DLD1 (cell line): ENCODE measurements around the gene OXER1.
"Not testable (repeated sequence)": the region's sequence is repeated elsewhere in the genome, so short reads cannot be mapped to it uniquely, and the experiment has no call there.

Experiments used
- in situ Hi-C: cut with HindIII; loops from 2 replicates; pipeline ENCODE4 v1.10.0; 2017; ENCODE audit warnings: low sequenced_read_pairs

Gene OXER1

DNA sequence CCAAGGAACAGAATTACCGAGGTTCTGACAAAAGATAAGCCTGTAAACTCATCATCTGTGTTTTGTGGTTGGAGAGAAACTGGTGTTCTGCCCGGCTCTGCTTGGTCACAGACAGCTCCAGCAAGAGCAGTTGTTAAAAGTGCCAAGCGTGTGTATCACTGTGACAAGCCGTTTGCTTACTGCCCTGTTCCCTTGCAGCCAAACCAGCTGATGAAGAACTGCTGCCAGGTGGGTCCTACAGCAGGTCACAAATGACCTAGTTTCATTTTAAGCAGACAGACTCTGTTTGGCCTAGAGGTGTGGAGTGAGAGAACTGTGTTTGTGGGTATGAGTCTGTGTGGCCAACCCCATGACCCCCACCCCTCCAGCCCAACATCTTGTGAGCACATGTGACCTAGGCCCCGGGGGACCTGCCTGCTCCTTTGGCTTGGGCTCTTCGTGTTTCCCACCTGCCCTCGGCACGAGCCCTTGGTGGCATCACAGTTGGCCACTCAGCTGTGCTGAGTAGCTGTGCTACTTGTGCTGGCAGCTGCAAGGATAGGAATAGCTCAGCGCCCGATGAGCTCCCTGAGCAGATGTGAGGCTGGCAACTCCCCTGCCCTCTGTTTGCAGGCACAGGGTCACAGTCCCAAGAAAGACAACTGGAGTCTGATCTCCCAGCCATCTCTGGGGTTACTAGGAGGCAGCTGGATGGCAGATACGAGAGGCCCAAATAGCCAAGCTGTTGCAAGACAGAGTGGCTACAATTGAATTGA, 9.7 kb downstream of the OXER1 start:
- in situ Hi-C loops = no loop called here

DNA sequence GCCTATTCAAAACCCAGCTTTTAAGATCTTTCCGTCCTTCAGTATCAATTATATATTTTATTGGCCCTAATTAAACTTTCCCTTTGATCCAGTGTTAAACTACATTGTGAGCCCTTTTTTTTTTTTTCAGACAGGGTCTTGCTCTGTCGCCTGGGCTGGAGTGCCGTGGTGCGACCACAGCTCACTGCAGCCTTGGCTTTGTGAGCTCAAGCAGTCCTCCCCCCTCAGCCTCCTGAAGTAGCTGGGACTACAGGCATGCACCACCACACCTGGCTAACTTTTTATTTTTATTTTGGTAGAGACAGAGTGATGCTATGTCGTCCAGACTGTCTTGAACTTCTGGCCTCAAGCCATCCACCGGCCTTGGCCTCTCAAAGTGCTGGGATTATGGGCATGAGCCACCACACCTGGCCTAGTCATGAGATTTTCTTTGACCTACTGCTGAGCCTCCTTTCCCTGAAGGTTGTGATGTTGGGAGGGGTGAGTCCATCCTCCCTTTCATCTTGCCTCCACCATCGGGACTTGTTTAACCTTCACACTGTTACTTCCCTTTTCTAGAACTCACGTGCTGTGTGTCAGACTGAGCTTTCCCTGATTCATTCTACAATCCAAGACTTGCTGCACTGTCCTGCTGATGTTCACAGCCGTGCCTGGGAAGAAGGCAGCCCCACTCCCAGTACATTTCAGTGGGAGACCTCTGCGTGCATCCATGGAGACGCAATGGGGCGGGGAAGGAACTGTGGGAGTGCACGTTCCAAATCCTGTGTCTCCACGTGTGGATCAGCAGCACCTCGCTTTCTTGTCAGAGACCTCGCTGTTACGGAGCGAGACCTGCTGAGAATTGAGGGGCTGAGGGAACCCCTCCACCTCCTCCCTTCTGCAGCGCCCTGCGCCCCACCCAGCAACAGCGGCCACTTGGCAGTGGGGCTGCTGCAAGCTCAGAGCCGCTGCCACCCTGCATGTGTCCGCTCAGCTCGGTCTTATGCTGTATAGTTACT, 10.8 kb downstream of the OXER1 start:
- in situ Hi-C loops = no loop called here

DNA sequence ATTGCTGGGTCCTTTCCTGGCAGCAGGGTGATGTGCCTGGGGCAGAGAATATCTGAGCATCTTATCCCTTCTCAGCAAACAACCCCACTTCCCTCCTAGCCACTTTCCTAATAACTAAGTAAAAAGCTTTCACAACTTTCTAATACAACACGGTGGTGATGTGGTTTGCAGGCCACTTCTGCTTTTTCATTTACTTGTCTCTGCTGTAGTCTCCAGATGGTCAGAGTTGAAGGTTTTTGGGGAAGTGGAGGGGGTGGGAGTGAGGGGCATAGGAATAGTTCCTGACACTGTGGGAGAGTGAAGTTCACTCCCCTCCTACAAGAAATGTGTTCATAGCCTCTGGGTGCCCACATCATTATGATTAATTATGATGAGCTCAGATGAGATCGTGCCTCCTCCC, 11.6 kb downstream of the OXER1 start:
- in situ Hi-C loops = no loop called here

DNA sequence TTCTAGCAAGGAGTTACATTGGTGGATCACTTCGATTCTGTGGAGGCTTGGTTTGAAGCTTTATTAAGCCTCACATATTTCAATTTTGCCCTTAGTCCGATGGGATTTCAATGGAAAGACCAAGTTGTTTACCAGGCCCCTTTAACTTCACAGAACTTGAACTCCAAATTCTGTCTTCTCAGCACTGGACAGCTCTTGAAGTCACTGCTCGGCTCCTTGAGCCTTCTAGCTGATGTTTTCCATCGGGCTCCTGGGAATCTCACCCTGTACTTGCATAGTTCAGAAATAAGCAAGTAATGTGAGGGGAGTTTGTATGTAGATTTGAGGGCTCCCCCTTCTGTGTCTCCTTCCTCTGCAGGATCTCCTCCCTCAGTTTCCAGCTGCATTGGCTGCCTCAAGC, 15.1 kb downstream of the OXER1 start:
- in situ Hi-C loops = no loop called here

DNA sequence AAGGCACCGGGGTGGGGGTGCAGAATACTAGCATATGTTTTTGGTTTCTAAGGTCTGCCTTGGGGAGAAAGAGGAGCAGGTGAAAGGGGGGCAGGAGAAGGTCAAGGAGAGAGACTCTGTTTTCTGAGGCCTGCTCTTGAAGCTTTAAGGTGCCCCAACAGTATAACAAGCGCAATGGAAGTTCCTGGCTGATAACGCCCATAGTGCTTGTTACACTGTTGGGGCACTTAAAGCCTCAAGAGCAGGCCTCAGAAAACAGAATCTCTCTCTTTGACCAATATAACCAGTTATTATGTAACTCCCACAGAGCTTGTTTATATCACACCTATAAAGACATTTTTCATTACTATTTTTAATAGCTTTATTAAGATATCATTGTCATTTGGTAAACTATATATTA, 16.5 kb downstream of the OXER1 start:
- in situ Hi-C loops = no loop called here

DNA sequence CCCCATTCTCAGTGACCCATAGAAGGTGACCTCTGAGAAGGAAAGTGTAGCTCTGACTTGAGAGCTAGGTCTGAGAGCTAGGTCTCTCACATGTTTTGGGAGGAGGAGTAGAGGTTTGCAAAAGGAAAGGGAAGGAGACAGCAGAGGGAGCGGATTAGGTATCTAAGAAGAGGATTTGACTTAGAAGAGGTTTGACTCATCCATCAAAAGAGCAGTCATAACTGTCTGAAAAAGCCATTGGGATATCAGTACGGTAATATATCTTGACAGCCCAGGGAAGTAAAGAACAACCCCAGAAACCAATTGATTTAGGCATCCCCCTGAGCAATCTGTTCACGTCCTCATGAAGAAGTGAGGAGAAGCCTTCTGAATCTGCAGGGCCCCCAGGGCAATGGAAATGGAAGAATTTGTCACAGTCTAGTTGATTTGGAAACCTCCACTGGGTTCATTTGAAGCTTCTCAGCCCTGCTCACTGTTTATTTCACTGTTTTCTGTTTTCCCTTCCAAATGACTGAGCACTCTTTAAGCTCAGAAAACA, 19.3 kb downstream of the OXER1 start:
- in situ Hi-C loops = no loop called here

DNA sequence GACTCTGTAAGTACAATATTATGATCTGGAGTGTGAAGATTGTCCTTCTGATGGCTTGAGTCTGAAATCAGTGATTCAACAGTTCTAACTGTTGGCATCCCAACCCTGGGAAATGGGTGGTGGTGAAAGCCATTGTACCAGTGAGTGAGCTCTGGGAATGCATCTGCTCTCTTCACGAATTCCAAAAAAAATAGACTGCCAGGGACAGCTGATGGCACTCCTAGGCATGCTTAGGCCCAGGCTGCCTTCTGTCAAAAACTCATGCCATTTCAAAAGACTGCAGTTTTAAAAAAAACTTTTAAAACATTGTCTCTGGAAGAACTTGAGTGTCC, 20.3 kb downstream of the OXER1 start:
- in situ Hi-C loops = no loop called here

DNA sequence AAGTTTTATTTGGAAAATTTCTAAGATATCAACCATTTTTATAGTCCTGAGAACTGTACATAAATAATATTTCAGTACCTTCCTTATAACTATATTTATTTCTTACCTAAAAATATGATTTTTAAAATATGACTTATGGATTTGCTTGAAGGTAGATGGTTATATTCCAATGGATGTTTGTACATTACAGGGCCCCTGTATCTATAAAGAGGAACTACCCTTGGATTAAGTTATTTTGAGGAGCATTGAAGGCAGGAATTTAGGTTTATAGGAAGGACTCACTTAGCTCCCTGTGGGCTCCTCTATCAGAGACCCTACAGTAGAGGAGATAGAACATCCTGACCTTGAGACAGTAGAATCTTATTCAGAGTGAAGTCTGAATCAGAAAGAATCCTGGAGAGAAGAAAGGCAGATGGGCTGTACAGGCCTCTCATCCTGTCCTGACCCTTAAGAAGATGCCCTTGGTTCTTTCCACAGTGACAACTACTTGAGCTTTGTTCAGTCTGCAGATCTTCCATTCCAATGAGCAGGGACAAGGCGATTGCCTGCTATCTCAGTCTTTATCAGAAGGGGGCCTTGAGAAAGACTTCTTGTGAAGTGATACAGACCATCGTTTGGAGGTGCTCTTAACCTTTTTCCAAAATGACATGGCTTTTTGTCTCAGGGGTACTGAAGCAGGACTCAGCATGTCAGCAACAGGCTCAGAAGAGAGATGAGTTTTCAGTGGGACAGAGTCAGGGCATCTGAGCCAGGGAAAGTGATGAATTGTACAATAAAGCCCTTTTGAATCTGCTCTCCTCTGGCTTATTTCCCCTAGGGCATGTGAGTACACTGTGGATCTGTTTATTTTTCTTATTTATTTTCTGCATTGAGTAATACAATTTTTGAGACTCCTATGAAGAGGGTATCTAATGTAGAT, 20.9 kb downstream of the OXER1 start:
- in situ Hi-C loops = no loop called here

DNA sequence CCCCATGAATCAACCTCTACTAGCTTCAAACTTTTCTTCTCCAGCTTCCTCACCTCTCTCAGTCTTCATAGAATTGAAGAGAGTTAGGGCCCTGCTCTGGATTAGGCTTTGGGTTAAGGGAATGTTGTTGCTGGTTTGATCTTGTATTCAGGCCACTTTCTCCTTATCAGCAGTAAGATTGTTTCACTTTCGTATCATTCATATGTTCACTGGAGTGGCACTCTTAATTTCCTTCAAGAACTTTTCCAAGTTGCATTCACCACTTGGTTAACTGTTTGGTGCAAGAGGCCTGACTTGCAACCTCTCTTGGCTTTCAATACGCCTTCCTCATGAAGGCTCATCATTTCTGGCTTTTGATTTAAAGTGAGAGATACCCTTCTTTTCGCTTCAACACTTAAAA, 22.8 kb downstream of the OXER1 start:
- in situ Hi-C loops = no loop called here

DNA sequence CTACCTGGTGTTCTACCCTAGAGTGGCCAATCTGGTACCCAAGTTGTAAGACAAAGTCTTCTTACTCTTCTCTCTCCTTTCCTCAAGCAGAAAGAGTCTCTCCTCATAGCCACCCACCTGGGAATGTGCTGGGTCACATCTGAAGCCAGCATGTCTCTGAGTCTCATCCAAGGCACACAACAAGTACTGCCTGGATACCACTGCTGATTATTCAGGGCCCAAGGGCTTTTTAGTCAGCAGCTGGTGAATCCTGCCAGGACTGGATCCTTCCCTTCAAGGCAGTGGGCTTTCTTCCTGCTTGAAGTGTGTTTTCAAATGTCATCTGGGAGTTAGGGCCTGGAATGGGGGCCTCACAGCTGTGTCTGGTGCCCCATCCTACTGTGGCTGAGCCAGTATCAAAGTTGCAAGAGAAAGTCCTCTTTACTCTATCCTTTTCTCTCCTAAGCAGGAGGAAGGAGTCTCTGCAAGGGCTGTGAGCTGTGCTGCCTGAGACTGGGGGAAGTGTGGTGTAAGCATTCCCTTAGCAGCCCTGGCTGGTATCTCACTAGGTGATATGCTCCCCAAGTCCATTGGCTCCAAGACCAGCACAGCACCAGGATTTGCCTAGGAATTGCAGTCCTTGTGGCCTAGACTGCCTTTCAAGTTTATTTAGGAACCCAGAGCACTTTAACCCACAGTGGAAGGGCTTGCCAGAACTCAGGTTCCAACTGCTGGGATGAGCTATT, 27.2 kb downstream of the OXER1 start:
- in situ Hi-C loops = no loop called here

DNA sequence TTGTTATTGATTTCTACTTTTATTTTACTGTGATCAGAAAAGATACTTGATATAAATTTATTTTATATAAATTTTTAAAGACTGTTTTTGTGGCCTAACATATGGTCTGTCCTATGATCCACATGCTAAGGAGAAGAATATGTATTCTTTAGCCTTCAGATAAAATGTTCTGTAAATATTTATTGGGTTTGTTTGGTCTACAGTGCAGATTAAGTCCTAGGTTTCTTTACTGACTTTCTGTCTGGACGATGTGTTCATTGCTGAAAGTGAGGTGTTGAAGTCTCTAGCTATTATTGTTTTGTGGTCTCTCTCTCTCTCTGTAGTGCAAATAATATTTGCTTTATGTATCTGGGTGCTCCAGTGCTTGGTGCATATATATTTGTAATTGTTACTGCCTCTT, 30.1 kb downstream of the OXER1 start:
- in situ Hi-C loops = no loop called here

DNA sequence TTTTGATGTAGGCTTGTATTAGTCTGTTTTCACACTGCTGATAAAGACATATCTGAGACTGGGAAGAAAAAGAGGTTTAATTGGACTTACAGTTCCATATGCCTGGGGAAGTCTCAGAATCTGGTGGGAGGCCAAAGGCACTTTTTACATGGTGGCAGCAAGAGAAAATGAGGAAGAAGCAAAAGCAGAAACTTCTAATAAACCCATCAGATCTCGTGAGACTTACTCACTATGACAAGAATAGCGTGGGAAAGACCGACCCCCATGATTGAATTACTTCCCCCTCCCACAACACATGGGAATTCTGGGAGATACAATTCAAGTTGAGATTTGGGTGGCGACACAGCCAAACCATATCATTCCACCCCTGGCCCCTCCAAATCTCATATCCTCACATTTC, 32.6 kb downstream of the OXER1 start:
- in situ Hi-C loops = not testable (repeated sequence)

DNA sequence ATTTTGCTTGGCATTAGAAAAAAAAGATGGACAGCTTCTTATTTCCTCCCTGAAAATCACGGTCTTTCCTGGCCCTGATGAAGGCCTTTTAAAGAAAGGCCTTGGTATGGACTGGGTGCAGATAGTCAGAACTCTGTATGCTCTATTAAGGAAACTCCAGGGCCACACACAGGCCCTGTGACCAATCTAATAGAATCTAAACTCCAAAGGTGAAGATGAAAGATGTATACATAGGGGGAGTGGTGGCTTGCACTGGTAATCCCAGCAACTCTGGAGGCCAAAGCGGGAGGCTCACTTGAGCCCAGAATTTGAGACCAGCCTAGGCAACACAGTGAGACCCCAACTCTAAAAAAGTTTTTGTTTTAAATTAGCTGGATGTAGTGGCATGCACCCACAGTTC, 37.3 kb downstream of the OXER1 start:
- in situ Hi-C loops = no loop called here

DNA sequence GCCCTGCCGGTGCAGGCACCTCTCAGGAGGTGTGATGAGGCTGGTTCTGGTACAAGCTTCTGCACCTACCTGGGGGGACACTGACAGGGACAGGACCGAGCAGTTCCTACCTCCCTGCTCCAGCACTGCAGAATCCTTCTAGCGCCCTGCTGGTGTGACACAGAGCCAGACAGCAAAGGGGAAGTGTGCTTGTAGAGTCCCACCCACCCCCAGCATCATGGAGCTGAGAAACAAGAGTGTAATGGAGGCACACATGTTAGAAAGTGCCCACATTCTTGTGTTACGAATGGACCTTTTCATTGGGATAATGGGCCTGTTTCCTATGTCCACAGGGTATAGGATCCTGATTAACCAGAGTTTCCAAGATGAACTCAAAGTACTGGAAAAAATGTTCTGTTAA, 38.3 kb downstream of the OXER1 start:
- in situ Hi-C loops = no loop called here

DNA sequence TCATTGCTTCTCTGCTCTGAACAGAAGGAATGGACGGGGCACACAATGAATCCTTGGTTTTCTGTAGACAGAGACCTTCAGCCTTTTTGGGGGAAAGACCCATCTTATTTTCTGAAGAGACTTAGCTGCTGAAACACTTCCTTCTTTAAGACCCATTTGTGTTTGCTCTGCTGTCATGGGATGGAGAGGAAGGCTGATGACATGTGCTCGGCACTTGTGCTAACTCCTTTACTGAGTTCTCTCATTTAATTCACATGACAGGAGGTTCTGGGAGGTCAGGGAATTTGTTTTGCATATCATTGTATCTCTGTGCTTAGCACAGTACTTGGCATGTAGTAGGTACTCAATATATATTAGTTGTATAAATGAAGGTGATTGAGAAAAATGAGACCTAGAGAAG, 39.0 kb downstream of the OXER1 start:
- in situ Hi-C loops = no loop called here

DNA sequence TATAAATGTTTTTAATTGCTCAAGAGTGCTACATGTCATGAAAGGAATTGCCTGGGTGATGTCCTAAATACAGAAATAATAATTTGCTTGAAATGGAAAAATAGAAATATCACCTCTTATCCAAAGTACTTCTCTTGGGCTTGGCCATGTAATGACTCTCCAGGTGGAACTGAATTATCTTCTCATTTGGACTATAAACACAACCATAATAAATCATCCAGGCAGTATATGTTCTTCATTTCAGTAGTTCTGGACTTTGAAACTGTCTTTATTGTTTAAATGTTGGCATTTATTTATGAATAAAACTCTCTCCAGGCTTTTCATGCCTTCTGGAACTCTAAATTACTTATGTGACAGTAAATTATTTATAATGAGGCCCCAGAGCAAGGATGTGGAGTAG, 40.5 kb downstream of the OXER1 start:
- in situ Hi-C loops = no loop called here

DNA sequence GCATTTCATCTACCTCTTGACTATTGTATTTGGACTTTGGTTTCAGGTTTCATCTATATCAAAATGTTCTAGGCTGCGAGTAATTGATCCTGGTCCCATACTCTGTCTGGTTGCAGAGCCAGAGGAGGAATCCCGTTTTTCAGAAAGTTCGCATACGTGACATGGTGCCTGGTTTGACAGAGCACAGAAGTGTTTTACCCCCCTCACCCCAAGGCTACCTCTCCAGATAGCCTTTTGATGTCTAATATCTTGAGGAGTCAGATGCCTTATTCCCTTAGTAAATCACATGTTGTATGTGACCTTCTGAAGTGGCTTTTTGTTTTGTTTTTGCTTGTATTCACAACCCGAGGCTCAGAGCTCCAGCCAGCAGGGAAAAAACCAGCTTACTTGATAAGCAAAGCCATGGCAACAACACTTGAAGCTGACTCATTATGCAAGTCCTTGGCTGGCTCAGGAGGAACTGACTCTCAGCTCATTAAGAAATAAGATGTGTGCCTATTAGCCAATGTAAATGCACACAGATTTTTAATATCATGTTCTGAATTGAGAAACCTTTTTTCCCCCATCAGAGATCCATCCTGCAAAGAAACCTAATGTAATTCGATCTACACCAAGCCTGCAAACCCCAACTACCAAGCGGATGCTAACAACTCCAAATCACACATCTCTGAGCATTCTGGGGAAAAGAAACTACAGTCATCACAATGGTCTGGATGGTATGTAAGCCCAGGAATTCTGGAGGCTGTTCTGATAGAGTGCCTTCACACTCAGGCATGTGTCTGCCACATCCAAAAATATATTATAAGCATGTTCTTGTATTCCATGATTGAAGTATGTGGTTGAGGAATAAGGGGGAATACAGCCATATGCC, 41.4 kb downstream of the OXER1 start:
- in situ Hi-C loops = no loop called here

DNA sequence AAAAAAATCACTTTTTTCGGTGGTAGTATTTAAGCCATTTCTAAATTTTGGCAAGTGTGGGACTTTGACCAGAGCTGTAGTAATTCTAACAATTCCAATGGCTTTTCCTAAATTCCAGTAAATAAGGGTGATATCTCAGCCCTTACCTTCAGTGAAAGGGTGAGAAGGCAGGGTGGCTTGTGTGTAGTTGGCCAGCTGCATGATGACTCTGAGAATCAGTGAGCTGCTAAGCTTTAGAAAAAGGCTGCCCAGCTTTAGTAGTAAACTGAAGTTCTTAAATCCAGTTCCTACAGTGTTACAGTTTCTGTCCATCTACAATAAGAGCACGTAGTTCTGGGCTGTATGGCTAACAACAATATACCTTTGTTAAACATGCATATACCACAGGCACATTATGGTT, 42.0 kb downstream of the OXER1 start:
- in situ Hi-C loops = no loop called here

DNA sequence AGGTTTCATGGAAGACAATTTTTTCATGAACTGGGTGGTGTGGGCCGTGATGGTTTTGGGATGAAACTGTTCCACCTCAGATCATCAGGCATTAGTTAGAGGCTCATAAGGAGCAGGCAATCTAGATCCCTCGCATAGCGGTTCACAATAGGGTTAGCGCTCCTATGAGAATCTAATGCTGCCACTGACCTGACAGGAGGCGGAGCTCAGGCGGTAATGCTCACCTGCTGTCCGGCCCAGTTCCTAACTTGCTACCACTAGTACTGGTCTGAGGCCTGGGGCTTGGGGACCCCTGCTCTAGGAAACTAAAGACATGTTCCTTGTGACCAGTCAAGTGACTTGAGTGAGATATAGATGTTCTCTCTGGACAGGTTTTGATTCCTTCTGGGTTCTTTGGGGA, 49.2 kb downstream of the OXER1 start:
- in situ Hi-C loops = no loop called here
